A549 (cell line): ENCODE results near the gene HOXC10. TPM values are rescaled to one million over a fixed set of nuclear protein-coding genes. Genes with fewer than 3 reads are reported as not detected.
A peak's percentile ranks its signal among the peaks of the same experiment; 100 is the strongest.

Experiments used
- ATAC-seq, 2 experiments: fragments of 200-7000 bp in 1 of 2; fragments of >200 bp in 1 of 2; cut with Nextera tagmentation in 1 of 2; cut with Tn5 transposase in 1 of 2; 3 replicates each; pipeline versions ENCODE4 v1.8.0 to v1.9.1; 2018 to 2020; ENCODE audit warnings: mild to moderate bottlenecking in 1 of 2, moderate library complexity in 1 of 2
- CTCF ChIA-PET: fragments of 300-600 bp; sonication (Branson Sonifier 250); formaldehyde crosslinking; extraction: SDS; loops from one replicate; lab custom pipeline; 2021; ENCODE audit warnings: antibody characterized with exemption, inconsistent platforms; lab: Yijun Ruan, JAX
- POLR2A ChIA-PET: fragments of 350-600 bp; formaldehyde crosslinking; extraction: SDS; loops from one replicate; lab custom pipeline; 2021; ENCODE audit warnings: antibody characterized with exemption, inconsistent platforms; lab: Yijun Ruan, JAX
- DNase-seq, 2 experiments: peaks; one replicate each; pipeline versions ENCODE4 v3.0.0 to v3.0.0-alpha.2; 2011 to 2016; ENCODE audit warnings: low read depth in 1 of 2, low spot score in 1 of 2
- FAIRE-seq: peaks from 2 replicates; lab custom pipeline; 2011; peaks lifted over from hg19 to GRCh38; lab: Jason Lieb, UNC
- H3K27ac ChIP-seq, 2 experiments: fragments of >200 bp; sonication (Bioruptor Twin); formaldehyde crosslinking; 3 replicates each; pipeline ENCODE4 v1.5.1; 2016 to 2017
- H3K4me1 ChIP-seq: fragments of >200 bp; sonication (Bioruptor Twin); formaldehyde crosslinking; 3 replicates; pipeline ENCODE4 v1.6.1; 2016
- H3K4me2 ChIP-seq: fragments of >200 bp; sonication (Bioruptor Twin); formaldehyde crosslinking; 3 replicates; pipeline ENCODE4 v1.6.1; 2016
- H3K4me3 ChIP-seq: fragments of >200 bp; sonication (Bioruptor Twin); formaldehyde crosslinking; 3 replicates; pipeline ENCODE4 v1.5.1; 2016
- H3K9me3 ChIP-seq: fragments of >200 bp; sonication (Bioruptor Twin); formaldehyde crosslinking; 3 replicates; pipeline ENCODE4 v1.6.1; 2016
- BHLHE40 ChIP-seq: IDR thresholded peaks from 2 replicates; pipeline ENCODE4 v1.6.1; 2012; ENCODE audit warnings: low read depth, low read length, inconsistent platforms
- CBX2 ChIP-seq: fragments of 200-600 bp; sonication (generic); IDR thresholded peaks from 2 replicates; pipeline ENCODE4 v1.6.1; 2016; ENCODE audit warnings: low read depth, mild to moderate bottlenecking, borderline replicate concordance
- EHMT2 ChIP-seq: fragments of 200-600 bp; sonication (generic); IDR thresholded peaks from 2 replicates; pipeline ENCODE4 v1.6.1; 2016; ENCODE audit warnings: antibody characterized with exemption, low read depth, mild to moderate bottlenecking, moderate library complexity
- ELK1 ChIP-seq: fragments of 150-350 bp; IDR thresholded peaks from 2 replicates; pipeline ENCODE4 v1.6.1; 2014; ENCODE audit warnings: low read depth, mild to moderate bottlenecking, low read length
- FOSB ChIP-seq: fragments of 250-450 bp; sonication (Bioruptor Pico); IDR thresholded peaks from 2 replicates; pipeline ENCODE4 v1.5.0; 2020; ENCODE audit warnings: mild to moderate bottlenecking, moderate library complexity
- FOSL2 ChIP-seq, 2 experiments: fragments of 450-650 bp in 1 of 2; fragments of >200 bp in 1 of 2; sonication (Bioruptor Twin) in 1 of 2; formaldehyde crosslinking; IDR thresholded peaks; 2 replicates each; pipeline versions ENCODE4 v1.5.0 to v1.6.1; 2016 to 2020; ENCODE audit warnings: mild to moderate bottlenecking in 1 of 2, moderate library complexity in 1 of 2
- FOXS1 ChIP-seq: fragments of 250-450 bp; sonication (Bioruptor Pico); IDR thresholded peaks from 2 replicates; pipeline ENCODE4 v1.5.0; 2020; ENCODE audit warnings: mild to moderate bottlenecking, moderate library complexity
- GATA3 ChIP-seq: IDR thresholded peaks from 2 replicates; pipeline ENCODE4 v1.6.1; 2012; ENCODE audit warnings: borderline replicate concordance
- HDAC2 ChIP-seq: fragments of 200-600 bp; sonication (generic); IDR thresholded peaks from 2 replicates; pipeline ENCODE4 v1.6.1; 2016
- HOXA7 ChIP-seq: fragments of 250-450 bp; sonication (Bioruptor Pico); IDR thresholded peaks from 2 replicates; pipeline ENCODE4 v1.5.0; 2020; ENCODE audit warnings: mild to moderate bottlenecking, moderate library complexity
- KDM5A ChIP-seq: fragments of 200-600 bp; sonication (generic); IDR thresholded peaks from 2 replicates; pipeline ENCODE4 v1.6.1; 2016; ENCODE audit warnings: antibody characterized with exemption, mild to moderate bottlenecking
- MAZ ChIP-seq: fragments of 150-350 bp; IDR thresholded peaks from 2 replicates; pipeline ENCODE4 v1.6.1; 2014; ENCODE audit warnings: antibody characterized with exemption, low read depth, low read length, borderline replicate concordance
- MYC ChIP-seq: IDR thresholded peaks from 2 replicates; pipeline ENCODE4 v1.6.1; 2012; ENCODE audit warnings: mild to moderate bottlenecking, inconsistent platforms, low read length, improper control_type of control experiment, borderline replicate concordance
- NPAS2 ChIP-seq: fragments of 250-450 bp; sonication (Bioruptor Pico); IDR thresholded peaks from 2 replicates; pipeline ENCODE4 v1.8.0; 2022; ENCODE audit warnings: mild to moderate bottlenecking, moderate library complexity, borderline replicate concordance
- PBX3 ChIP-seq: IDR thresholded peaks from 2 replicates; pipeline ENCODE4 v1.6.1; 2012
- PHF8 ChIP-seq: fragments of 200-600 bp; sonication (generic); IDR thresholded peaks from 2 replicates; pipeline ENCODE4 v1.6.1; 2016; ENCODE audit warnings: low read depth, mild to moderate bottlenecking, antibody characterized with exemption, moderate library complexity, borderline replicate concordance
- POLR2A ChIP-seq: IDR thresholded peaks from 2 replicates; pipeline ENCODE4 v1.6.1; 2012; ENCODE audit warnings: mild to moderate bottlenecking, low read length
- POLR2AphosphoS2 ChIP-seq: conservative IDR thresholded peaks from 2 replicates; pipeline ENCODE4 v1.6.1; 2012; ENCODE audit warnings: low read length, improper control_type of control experiment, inconsistent platforms
- RARB ChIP-seq: fragments of 250-450 bp; sonication (Bioruptor Pico); IDR thresholded peaks from 2 replicates; pipeline ENCODE4 v1.8.0; 2021; ENCODE audit warnings: mild to moderate bottlenecking, moderate library complexity
- RFX5 ChIP-seq: fragments of 450-650 bp; IDR thresholded peaks from 2 replicates; pipeline ENCODE4 v1.7.1; 2014; ENCODE audit warnings: antibody characterized with exemption, mild to moderate bottlenecking, moderate library complexity
- SMC3 ChIP-seq: fragments of >200 bp; sonication (Bioruptor Twin); formaldehyde crosslinking; IDR thresholded peaks from 3 replicates; pipeline ENCODE4 v1.6.1; 2018; ENCODE audit warnings: inconsistent platforms
- TP53 ChIP-seq: fragments of 250-450 bp; sonication (Bioruptor Pico); IDR thresholded peaks from 2 replicates; pipeline ENCODE4 v1.5.0; 2021; ENCODE audit warnings: mild to moderate bottlenecking, moderate library complexity
- ZC3H11A ChIP-seq: fragments of 450-650 bp; IDR thresholded peaks from 2 replicates; pipeline ENCODE4 v1.6.1; 2014; ENCODE audit warnings: antibody characterized with exemption, mild to moderate bottlenecking
- WGBS: methylation state at CpG from one replicate; pipeline ENCODE4 v1.1.6; 2017; ENCODE audit errors: missing lambda C conversion rate; 5-methylcytosine and 5-hydroxymethylcytosine counted together
- polyA plus RNA-seq, 4 experiments: library from polyadenylated mRNA; depleted of rRNA in 3 of 4; stranded (reverse); fragments of >200 nt; fragmentation: RNase III in 1 of 4; extraction: RNeasy Plus Mini Kit Qiagen cat#74134 plus additional on column Dnase treatment in 1 of 4; gene quantifications; 2 replicates in 3 of 4; 3 replicates in 1 of 4; pipeline ENCODE4 v1.2.3, GENCODE V29; 2011 to 2017

The HOXC10 gene
- polyA plus RNA-seq, 2 of the 4 experiments (the other 2 are of a cell fraction): 2.9 to 3.2 TPM

DNA sequence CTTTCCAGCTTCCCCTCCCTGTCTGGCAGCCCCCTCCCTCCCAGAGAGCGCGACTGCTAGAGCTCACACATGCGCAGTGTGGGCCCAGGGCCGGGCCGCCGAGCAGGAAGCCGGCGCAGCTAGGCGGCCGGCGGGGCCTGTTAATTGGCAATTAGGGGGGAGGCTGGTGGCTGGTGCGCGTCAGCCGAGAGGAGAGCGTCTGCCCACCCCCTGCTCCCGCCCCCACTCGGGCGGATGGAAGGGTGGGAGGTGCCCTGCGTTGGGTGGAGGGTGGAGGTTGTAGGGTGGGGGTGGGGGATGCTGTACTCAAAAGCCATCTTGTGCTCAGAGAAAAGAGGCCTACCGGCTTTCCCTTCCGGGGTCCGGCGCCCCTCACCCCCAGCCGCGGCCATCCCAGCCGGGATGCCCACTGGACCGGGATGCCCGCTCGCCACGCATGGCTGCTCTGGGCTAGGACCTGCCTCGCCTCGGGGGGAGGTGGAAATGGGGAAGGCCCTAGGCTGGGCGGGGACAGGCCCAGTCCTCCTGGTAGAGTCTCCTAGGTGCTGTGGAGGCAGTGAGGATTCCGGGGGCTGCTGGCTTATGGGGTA lies 33.0 kb downstream of the HOXC10 start (continued):
- TF ChIP-seq NPAS2 (CRISPR knock-in tag): no peak
- 0 out of 2 replicates have a peak, but pooled peaks have one; percentile 42 for TF ChIP-seq TP53
- no peak for TF ChIP-seq POLR2AphosphoS2
- no peak for TF ChIP-seq MAZ
- TF ChIP-seq PBX3: no peak
- TF ChIP-seq CBX2: no peak
- TF ChIP-seq POLR2A: peak; percentile 40
- TF ChIP-seq HOXA7: no peak
- no peak for TF ChIP-seq HDAC2
- TF ChIP-seq EHMT2: no peak
- no peak for TF ChIP-seq RFX5
- no peak for TF ChIP-seq GATA3

GRCh38 chr12:54018468-54018984 lies 33.6 kb downstream of the HOXC10 start:
- peak overlapping the region; percentile 96 for H3K4me2 ChIP-seq
- WGBS: 28% methylated on average over 26 of the region's 29 CpGs
- TF ChIP-seq PHF8 (0 out of 2 replicates have a peak, but pooled peaks have one; percentile 8), FOSB (CRISPR knock-in tag) (no peak), GATA3 (no peak), RARB (CRISPR knock-in tag) (no peak), ELK1 (no peak), TP53 (no peak), BHLHE40 (no peak), HOXA7 (0 out of 2 replicates have a peak, but pooled peaks have one; percentile 27), MYC (no peak), KDM5A (no peak), SMC3 (no peak), FOXS1 (0 out of 2 replicates have a peak, but pooled peaks have one; percentile 33), ZC3H11A (no peak), POLR2A (no peak), FOSL2 (IDR thresholded peaks at IDR 0.05) (no peak), FOSL2 (CRISPR knock-in tag; IDR thresholded peaks at IDR 0.05) (no peak)
- ATAC-seq: no peak
- H3K4me1 ChIP-seq: peaks cover 42% of the 10 kb centered on the region
- peak in 1 of 2 experiments; percentile 39 for DNase-seq
- CTCF ChIA-PET: interaction anchor here (1.8 to 27.9 kb wide), 2 partner anchors 10 to 175 kb away, joined by 8 to 476 read pairs; partner anchors contain the start of genes HOXC8 and SMUG1
- H3K4me3 ChIP-seq: peak overlapping the region; percentile 61
- POLR2A ChIA-PET: interaction anchor here (1.3 to 2.4 kb wide), 3 partner anchors 10 to 182 kb away, joined by 9 to 40 read pairs (median 18); partner anchors contain the start of genes HOXC8 and HOXC9
- peak overlapping the region; percentile 96 to 99 for H3K27ac ChIP-seq
- FAIRE-seq: no peak
- no peaks in the 10 kb centered on the region for H3K9me3 ChIP-seq
